ENCODE measurements around the gene URB2.
A peak's percentile ranks its signal among the peaks of the same experiment; 100 is the strongest.

Gene URB2

DNA sequence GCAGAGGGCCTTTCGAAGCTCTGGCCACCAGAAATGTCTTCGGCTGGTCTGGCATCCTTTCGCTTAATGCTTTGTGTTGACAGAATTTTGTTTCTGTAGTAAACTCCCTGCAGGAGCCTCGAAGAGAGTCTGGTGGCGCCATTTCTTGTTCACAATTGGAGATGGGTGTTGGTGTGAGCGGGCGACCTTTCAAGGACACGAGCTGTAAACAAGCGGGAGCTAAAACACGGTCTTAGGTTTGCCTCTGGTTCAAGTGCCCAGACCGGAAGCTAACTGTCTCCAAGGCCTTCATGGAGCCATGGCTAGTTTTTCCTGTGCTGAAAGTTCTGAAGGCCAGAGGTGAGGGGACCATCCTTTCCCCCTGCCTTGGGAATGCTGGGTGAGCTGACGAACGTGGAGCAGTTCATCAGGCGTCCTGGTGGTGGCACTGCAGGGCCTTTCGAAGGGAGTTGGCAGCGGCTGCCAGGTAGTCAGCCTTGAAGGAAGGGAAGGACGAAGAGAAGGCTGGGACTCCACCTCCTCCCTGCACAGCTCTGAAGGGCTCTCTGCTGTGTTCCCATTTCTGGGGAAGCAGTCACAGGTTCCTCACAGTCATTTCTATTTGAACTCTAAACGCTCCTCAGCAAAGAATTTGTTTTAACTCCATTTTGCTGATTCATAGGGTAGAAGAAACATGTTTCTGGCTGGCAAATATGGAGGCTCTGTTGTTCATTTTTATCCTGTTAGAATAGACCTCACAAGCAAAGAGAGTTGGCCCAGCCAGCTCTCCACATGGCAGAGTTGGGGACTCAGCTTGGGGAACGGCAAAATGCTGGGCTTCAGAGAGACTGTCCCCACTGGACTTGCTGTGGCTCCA lies 35.2 kb downstream of the URB2 start:
- TF ChIP-seq, protein P1, sequence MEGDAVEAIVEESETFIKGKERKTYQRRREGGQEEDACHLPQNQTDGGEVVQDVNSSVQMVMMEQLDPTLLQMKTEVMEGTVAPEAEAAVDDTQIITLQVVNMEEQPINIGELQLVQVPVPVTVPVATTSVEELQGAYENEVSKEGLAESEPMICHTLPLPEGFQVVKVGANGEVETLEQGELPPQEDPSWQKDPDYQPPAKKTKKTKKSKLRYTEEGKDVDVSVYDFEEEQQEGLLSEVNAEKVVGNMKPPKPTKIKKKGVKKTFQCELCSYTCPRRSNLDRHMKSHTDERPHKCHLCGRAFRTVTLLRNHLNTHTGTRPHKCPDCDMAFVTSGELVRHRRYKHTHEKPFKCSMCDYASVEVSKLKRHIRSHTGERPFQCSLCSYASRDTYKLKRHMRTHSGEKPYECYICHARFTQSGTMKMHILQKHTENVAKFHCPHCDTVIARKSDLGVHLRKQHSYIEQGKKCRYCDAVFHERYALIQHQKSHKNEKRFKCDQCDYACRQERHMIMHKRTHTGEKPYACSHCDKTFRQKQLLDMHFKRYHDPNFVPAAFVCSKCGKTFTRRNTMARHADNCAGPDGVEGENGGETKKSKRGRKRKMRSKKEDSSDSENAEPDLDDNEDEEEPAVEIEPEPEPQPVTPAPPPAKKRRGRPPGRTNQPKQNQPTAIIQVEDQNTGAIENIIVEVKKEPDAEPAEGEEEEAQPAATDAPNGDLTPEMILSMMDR (conservative IDR thresholded peaks at IDR 0.05): peak; percentile 90
- H3K27ac ChIP-seq: peak overlapping the region; percentile 26; the same call in 1 of the 2 replicates

DNA sequence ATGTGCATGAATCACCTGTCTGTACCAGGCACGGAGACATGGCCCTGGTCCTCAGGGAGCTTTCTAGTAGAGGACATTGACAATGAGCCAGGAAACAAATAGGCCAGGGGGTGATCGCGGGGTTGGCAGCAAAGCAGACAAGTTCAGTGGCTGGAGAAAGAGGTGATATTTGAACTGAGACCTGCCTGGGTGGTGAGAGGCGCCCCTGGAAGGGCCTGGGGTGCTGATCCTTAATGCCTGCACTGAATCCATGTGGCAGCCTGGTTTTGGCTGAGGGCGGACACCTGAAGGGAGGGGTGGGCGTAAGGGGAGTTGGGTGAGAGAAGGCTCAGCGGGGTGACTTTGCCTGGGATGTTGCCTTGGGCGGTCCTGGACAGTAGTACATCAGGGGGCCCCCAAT lies 35.9 kb downstream of the URB2 start:
- peak overlapping the region; percentile 26; the same call in 1 of the 2 replicates for H3K27ac ChIP-seq
- TF ChIP-seq, protein P1 (conservative IDR thresholded peaks at IDR 0.05): no peak

DNA sequence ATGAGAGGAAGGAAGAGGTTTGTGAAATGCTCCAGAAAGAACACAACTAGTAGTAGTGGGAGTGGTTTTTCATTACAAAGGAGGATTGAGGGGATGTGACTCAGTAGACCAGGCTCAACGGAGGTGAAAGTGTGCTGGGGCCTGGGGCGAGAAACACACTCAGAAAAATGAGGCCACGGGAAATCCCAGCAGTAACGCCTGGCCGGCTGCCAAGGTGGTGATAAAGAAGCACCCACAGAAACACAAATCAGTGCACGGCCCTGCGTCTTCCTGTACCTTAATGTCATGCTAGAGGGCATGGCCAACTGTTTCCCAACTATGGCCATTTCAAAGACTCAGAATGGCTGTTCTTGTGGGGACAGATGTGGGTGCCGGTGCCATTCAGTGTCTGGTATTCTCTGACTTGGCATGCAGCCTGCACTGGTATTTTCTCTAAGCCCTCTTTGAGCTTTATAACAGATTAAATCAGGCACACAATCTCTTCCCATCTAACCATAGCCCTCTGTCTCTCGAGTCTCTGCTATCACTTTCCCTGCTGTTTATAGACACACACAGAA lies 38.2 kb downstream of the URB2 start:
- TF ChIP-seq, protein P1 (conservative IDR thresholded peaks at IDR 0.05): no peak
- no peak overlapping the region for H3K27ac ChIP-seq

DNA sequence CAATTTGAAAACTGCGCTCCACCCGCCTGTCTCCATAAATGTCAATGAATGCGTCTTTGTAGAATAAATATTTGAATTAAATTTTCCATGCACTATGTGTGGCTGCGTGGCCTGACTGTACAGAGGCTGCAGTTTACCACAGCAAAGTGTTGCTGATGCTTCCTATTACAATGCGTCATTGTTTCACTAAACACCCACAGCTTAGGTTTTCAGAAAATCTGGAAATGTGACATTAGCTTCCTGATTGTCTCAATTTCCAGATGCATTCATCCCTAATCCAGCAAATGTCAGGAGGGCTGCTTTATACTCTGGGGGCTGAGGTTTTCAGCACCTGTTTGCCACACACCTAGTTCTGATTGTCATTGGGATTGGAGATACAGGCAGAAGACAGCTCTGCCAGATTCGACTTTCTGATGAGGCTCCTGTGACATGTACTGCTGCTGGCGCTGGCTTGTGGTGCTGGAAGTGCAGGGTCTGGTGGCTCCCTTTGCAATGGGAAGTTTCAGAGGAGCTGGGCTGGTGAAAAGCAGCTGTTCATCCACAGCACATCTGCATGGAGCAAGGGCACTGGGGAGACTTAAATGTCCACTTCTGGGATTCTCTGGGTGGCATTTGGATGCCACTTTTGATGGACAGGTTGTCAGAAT lies 40.0 kb downstream of the URB2 start:
- TF ChIP-seq, protein P1 (conservative IDR thresholded peaks at IDR 0.05): no peak
- no peak overlapping the region for H3K27ac ChIP-seq

DNA sequence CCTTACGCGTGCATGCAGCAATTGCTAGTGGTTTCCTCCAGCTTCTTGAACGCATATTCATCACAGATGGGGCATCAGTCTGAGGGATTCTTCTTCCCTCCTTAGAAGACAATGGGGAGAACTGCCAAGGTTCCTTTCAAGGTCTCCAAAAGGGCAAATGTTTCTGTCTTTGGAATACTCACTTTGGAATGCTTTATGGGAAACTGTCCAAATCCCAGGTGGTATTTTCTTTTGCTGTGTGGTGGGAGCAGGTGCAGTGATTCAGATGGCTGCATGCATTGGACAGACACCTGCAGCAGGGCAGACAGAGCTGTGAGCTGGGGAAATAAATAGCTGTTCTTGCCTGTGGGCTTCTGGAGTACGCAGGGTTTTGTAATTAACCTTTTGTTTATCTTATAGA lies 40.5 kb downstream of the URB2 start:
- H3K27ac ChIP-seq: no peak overlapping the region
- TF ChIP-seq, protein P1 (conservative IDR thresholded peaks at IDR 0.05): no peak

DNA sequence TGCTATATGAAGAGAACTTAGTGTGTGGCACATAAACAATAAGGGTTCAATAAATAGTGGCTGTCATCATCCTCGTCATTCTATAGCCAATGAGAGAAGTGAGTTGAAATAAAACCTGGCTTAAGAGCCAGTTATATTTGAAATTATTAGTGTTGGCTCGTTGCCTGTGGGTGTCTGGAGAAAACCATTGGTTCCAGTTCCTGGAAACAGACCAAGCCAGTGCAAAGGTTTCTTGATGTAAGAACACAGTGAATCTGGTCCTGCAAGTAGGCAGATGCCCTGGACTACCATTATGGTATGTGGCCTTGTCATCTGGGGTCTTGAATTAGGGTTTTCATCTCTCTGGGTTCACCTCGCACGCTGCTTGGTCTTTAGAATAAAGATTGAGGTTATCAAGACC lies 43.3 kb downstream of the URB2 start:
- TF ChIP-seq, protein P1 (conservative IDR thresholded peaks at IDR 0.05): no peak
- H3K27ac ChIP-seq: no peak overlapping the region

DNA sequence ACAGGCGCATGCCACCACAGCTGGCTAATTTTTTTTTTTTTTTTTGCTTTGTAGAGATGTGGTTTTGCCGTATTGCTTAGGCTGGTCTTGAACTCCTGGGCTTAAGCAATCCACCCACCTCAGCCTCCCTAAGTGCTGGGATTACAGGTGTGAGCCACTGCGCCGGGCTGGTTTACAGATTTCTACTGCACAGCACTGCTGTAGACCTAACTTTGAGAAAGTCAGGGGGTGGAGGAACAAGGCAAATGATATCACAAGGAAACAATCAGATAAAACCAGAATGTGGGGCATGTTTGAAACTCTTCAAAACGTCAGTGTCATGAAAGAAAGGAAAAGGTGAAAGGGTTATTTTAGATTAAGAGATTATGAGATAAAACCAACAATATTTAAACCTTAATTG lies 45.3 kb downstream of the URB2 start:
- TF ChIP-seq, protein P1 (conservative IDR thresholded peaks at IDR 0.05): no peak
- H3K27ac ChIP-seq: no peak overlapping the region
